DOHH2 (cell line): Measurements from ENCODE around the gene GABRR2.

Experiments
- CTCF ChIP-seq: fragments of 200-600 bp; sonication (generic); IDR thresholded peaks from one replicate; pipeline ENCODE4 v1.5.1; 2014; ENCODE audit warnings: antibody characterized with exemption, mild to moderate bottlenecking, low read depth, low read length; ENCODE audit not compliant: poor library complexity, severe bottlenecking
- EZH2phosphoT487 ChIP-seq: fragments of 200-600 bp; sonication (generic); IDR thresholded peaks from 2 replicates; pipeline ENCODE4 v1.6.1; 2017; ENCODE audit warnings: borderline replicate concordance, mild to moderate bottlenecking, antibody characterized with exemption, low read length, moderate library complexity, mixed read lengths

GRCh38 chr6:89347825-89348224 lies 32.7 kb upstream of the GABRR2 start:
- no peak for TF ChIP-seq CTCF
- no peak for TF ChIP-seq EZH2phosphoT487
